ENCODE measurements around the gene ZNF582. TPM values are rescaled to one million over a fixed set of nuclear protein-coding genes. Genes with fewer than 3 reads are reported as not detected.

ZNF582 gene
- total and polyA plus RNA-seq, 2 experiments from 2014 or later: 4.2 to 4.8 TPM

- Histone ChIP-seq H3K4me3 (no peak overlapping the region), H2AFZ (no peak overlapping the region), H3K9me3 (ENCODE audit: low read depth) (no peaks in the 10 kb centered on the region), H3K27ac (peak overlapping the region; percentile 61), H3K4me1 (ENCODE audit: insufficient read depth) (peaks cover 33% of the 10 kb centered on the region), H3K9me2 (ENCODE audit: insufficient read depth) (no peaks in the 10 kb centered on the region), H3K4me2 (ENCODE audit: unreplicated experiment) (peak overlapping the region; percentile 37), H4K20me1 (ENCODE audit: insufficient read depth) (no peaks in the 10 kb centered on the region), H3K27me3 (replicated peaks; ENCODE audit: insufficient read depth) (no peaks in the 10 kb centered on the region), H3K36me3 (ENCODE audit: low read depth) (peaks cover 61% of the 10 kb centered on the region), H3F3A (ENCODE audit: insufficient read depth) (peaks cover 64% of the 10 kb centered on the region), H3K79me2 (ENCODE audit: insufficient read depth) (peaks cover 57% of the 10 kb centered on the region), H3K9ac (no peak overlapping the region)
- 0 to 5% methylated on average over 1 of the region's 1 CpG for WGBS, 2 experiments (ENCODE audit: low coverage in 1 of 2, low lambda C conversion rate in 2 of 2, missing lambda C conversion rate in 2 of 2)
- DNase-seq: peak; percentile 85
- TF ChIP-seq EZH2 (IDR thresholded peaks at IDR 0.05; ENCODE audit: insufficient read depth, poor library complexity, severe bottlenecking): no peak
- no peak for TF ChIP-seq EZH2phosphoT487 (IDR thresholded peaks at IDR 0.05; ENCODE audit: insufficient read depth, low read depth)
- in situ Hi-C loops (cut with MboI): no loop called here
Measured at GRCh38 chr19:56372281-56372680, 21.1 kb downstream of the ZNF582 start.

GRCh38 chr19:56369886-56370676 is 23.3 kb downstream of the ZNF582 start:
- TF ChIP-seq EZH2phosphoT487 (IDR thresholded peaks at IDR 0.05; ENCODE audit: insufficient read depth, low read depth) (no peak), EZH2 (IDR thresholded peaks at IDR 0.05; ENCODE audit: insufficient read depth, poor library complexity, severe bottlenecking) (no peak)
- H3K4me2 ChIP-seq (ENCODE audit: unreplicated experiment): no peak overlapping the region
- in situ Hi-C loops (cut with MboI): no loop called here

GRCh38 chr19:56367829-56368711 is 25.3 kb downstream of the ZNF582 start:
- Histone ChIP-seq H2AFZ (peak overlapping the region; percentile 83), H3K9ac (peak overlapping the region; percentile 85), H3K27ac (peak overlapping the region; percentile 87), H4K20me1 (ENCODE audit: insufficient read depth) (no peaks in the 10 kb centered on the region), H3K9me3 (ENCODE audit: low read depth) (no peaks in the 10 kb centered on the region), H3F3A (ENCODE audit: insufficient read depth) (peaks cover 40% of the 10 kb centered on the region), H3K9me2 (ENCODE audit: insufficient read depth) (no peaks in the 10 kb centered on the region), H3K4me3 (peak overlapping the region; percentile 75), H3K4me2 (ENCODE audit: unreplicated experiment) (peak overlapping the region; percentile 88), H3K79me2 (ENCODE audit: insufficient read depth) (peaks cover 31% of the 10 kb centered on the region), H3K36me3 (ENCODE audit: low read depth) (peaks cover 19% of the 10 kb centered on the region), H3K4me1 (ENCODE audit: insufficient read depth) (peaks cover 32% of the 10 kb centered on the region), H3K27me3 (replicated peaks; ENCODE audit: insufficient read depth) (no peaks in the 10 kb centered on the region)
- peak; percentile 98 for DNase-seq
- in situ Hi-C loops (cut with MboI): no loop called here
- 3% methylated on average over 56 to 64 of the region's 65 CpGs for WGBS, 2 experiments (ENCODE audit: low coverage in 1 of 2, low lambda C conversion rate in 2 of 2, missing lambda C conversion rate in 2 of 2)
- TF ChIP-seq EZH2phosphoT487 (IDR thresholded peaks at IDR 0.05; ENCODE audit: insufficient read depth, low read depth) (no peak), EZH2 (IDR thresholded peaks at IDR 0.05; ENCODE audit: insufficient read depth, poor library complexity, severe bottlenecking) (no peak)

More at GRCh38 chr19:56369886-56370676, 23.3 kb downstream of the ZNF582 start:
- H3K36me3 ChIP-seq (ENCODE audit: low read depth): peaks cover 39% of the 10 kb centered on the region
- peaks cover 45% of the 10 kb centered on the region for H3F3A ChIP-seq (ENCODE audit: insufficient read depth)
- H3K27me3 ChIP-seq (replicated peaks; ENCODE audit: insufficient read depth): no peaks in the 10 kb centered on the region
- peaks cover 33% of the 10 kb centered on the region for H3K4me1 ChIP-seq (ENCODE audit: insufficient read depth)
- peaks cover 49% of the 10 kb centered on the region for H3K79me2 ChIP-seq (ENCODE audit: insufficient read depth)
- H4K20me1 ChIP-seq (ENCODE audit: insufficient read depth): no peaks in the 10 kb centered on the region
- 98% methylated on average over 3 of the region's 3 CpGs for WGBS, 2 experiments (ENCODE audit: low coverage in 1 of 2, low lambda C conversion rate in 2 of 2, missing lambda C conversion rate in 2 of 2)
- H3K9me2 ChIP-seq (ENCODE audit: insufficient read depth): no peaks in the 10 kb centered on the region
- no peak overlapping the region for H2AFZ ChIP-seq
- H3K27ac ChIP-seq: no peak overlapping the region
- H3K9me3 ChIP-seq (ENCODE audit: low read depth): no peaks in the 10 kb centered on the region
- H3K4me3 ChIP-seq: peak overlapping the region; percentile 75; the same call in 1 of the 2 replicates
- no peak overlapping the region for H3K9ac ChIP-seq
- no peak for DNase-seq

- Histone ChIP-seq H3F3A (ENCODE audit: insufficient read depth) (no peaks in the 10 kb centered on the region), H3K79me2 (ENCODE audit: insufficient read depth) (no peaks in the 10 kb centered on the region), H3K9me2 (ENCODE audit: insufficient read depth) (no peaks in the 10 kb centered on the region), H3K4me1 (ENCODE audit: insufficient read depth) (no peaks in the 10 kb centered on the region), H3K4me3 (no peak overlapping the region), H3K9me3 (ENCODE audit: low read depth) (no peaks in the 10 kb centered on the region), H3K36me3 (ENCODE audit: low read depth) (no peaks in the 10 kb centered on the region), H3K27ac (no peak overlapping the region), H2AFZ (no peak overlapping the region), H3K9ac (no peak overlapping the region), H3K4me2 (ENCODE audit: unreplicated experiment) (no peak overlapping the region), H3K27me3 (replicated peaks; ENCODE audit: insufficient read depth) (no peaks in the 10 kb centered on the region), H4K20me1 (ENCODE audit: insufficient read depth) (no peaks in the 10 kb centered on the region)
- DNase-seq: no peak
- WGBS, 2 experiments (ENCODE audit: low coverage in 1 of 2, low lambda C conversion rate in 2 of 2, missing lambda C conversion rate in 2 of 2): 57 to 60% methylated on average over 2 of the region's 2 CpGs
- in situ Hi-C loops (cut with MboI): no loop called here
- TF ChIP-seq EZH2 (IDR thresholded peaks at IDR 0.05; ENCODE audit: insufficient read depth, poor library complexity, severe bottlenecking) (no peak), EZH2phosphoT487 (IDR thresholded peaks at IDR 0.05; ENCODE audit: insufficient read depth, low read depth) (no peak)
Measured at GRCh38 chr19:56360841-56361240, 32.5 kb downstream of the ZNF582 start.
